SK-N-SH (cell line): ENCODE measurements around the gene ATP6AP1. TPM values are rescaled to one million over a fixed set of nuclear protein-coding genes. Genes with fewer than 3 reads are reported as not detected.

Experiments
- CTCF ChIA-PET: fragments of 300-600, 350-600 bp; formaldehyde crosslinking; extraction: SDS; loops from one replicate; lab custom pipeline; 2021; lab: Yijun Ruan, JAX
- POLR2A ChIA-PET: fragments of 350-600 bp; sonication (Branson Sonifier 250); formaldehyde crosslinking; extraction: SDS; loops from one replicate; lab custom pipeline; 2020; ENCODE audit warnings: antibody characterized with exemption, inconsistent platforms; lab: Yijun Ruan, JAX
- DNase-seq: peaks from one replicate; pipeline ENCODE4 v3.0.0; 2012
- H2AFZ ChIP-seq: fragments of 200-600 bp; sonication (generic); 2 replicates; pipeline ENCODE4 v1.8.1; 2016; ENCODE audit warnings: antibody characterized with exemption, mild to moderate bottlenecking, low read depth
- H3F3A ChIP-seq: fragments of 200-600 bp; sonication (generic); replicated peaks from 2 replicates; pipeline ENCODE3; 2016; ENCODE audit warnings: antibody characterized with exemption, mild to moderate bottlenecking; ENCODE audit not compliant: insufficient read depth
- H3K27ac ChIP-seq, 2 experiments: fragments of 200-500 bp in 1 of 2; fragments of 200-600 bp in 1 of 2; sonication (Bioruptor generic) in 1 of 2; sonication (generic), shearing (Covaris generic) in 1 of 2; 2 replicates each; pipeline versions ENCODE4 v1.5.1 to v1.6.1; 2014 to 2016; ENCODE audit warnings: low read depth in 2 of 2, inconsistent platforms in 1 of 2, low read length in 1 of 2, mild to moderate bottlenecking in 1 of 2, mixed read lengths in 1 of 2
- H3K27me3 ChIP-seq: fragments of 200-600 bp; sonication (generic), shearing (Covaris generic); 2 replicates; pipeline ENCODE4 v1.6.1; 2016; ENCODE audit warnings: mixed run types; ENCODE audit not compliant: insufficient read depth
- H3K36me3 ChIP-seq, 2 experiments: fragments of 200-500 bp in 1 of 2; fragments of 200-600 bp in 1 of 2; sonication (Bioruptor generic) in 1 of 2; sonication (generic) in 1 of 2; replicated peaks in 1 of 2; 2 replicates each; pipeline versions ENCODE3 to v1.5.1; 2014 to 2016; ENCODE audit warnings: low read length in 1 of 2, mild to moderate bottlenecking in 1 of 2; ENCODE audit not compliant: insufficient read depth in 2 of 2, control insufficient read depth in 1 of 2
- H3K4me1 ChIP-seq, 2 experiments: fragments of 200-500 bp in 1 of 2; fragments of 200-600 bp in 1 of 2; sonication (Bioruptor generic) in 1 of 2; sonication (generic), shearing (Covaris generic) in 1 of 2; 2 replicates each; pipeline versions ENCODE4 v1.5.1 to v1.6.1; 2014 to 2016; ENCODE audit warnings: low read depth in 1 of 2, low read length in 1 of 2, mixed run types in 1 of 2; ENCODE audit not compliant: insufficient read depth in 2 of 2, control insufficient read depth in 1 of 2
- H3K4me2 ChIP-seq: fragments of 200-600 bp; sonication (generic), shearing (Covaris generic); 2 replicates; pipeline ENCODE4 v1.6.1; 2017; ENCODE audit warnings: mixed run types
- H3K4me3 ChIP-seq, 2 experiments: fragments of 200-500 bp in 1 of 2; fragments of 200-600 bp in 1 of 2; sonication (Bioruptor generic) in 1 of 2; sonication (generic), shearing (Covaris generic) in 1 of 2; 2 replicates each; pipeline versions ENCODE4 v1.5.1 to v1.8.1; 2014 to 2016; ENCODE audit warnings: low read depth in 2 of 2, inconsistent platforms in 1 of 2, low read length in 1 of 2, mild to moderate bottlenecking in 1 of 2, mixed read lengths in 1 of 2, moderate library complexity in 1 of 2
- H3K79me2 ChIP-seq: fragments of 200-600 bp; sonication (generic); 2 replicates; pipeline ENCODE4 v1.8.1; 2017; ENCODE audit warnings: mild to moderate bottlenecking; ENCODE audit not compliant: insufficient read depth
- H3K9ac ChIP-seq: fragments of 200-600 bp; sonication (generic); 2 replicates; pipeline ENCODE4 v1.6.1; 2017; ENCODE audit warnings: mixed run types
- H3K9me2 ChIP-seq: fragments of 200-600 bp; sonication (generic); 2 replicates; pipeline ENCODE4 v1.6.1; 2017; ENCODE audit warnings: mixed run types
- H3K9me3 ChIP-seq: fragments of 200-600 bp; sonication (generic); 2 replicates; pipeline ENCODE4 v1.6.1; 2017; ENCODE audit warnings: mixed run types, mild to moderate bottlenecking, moderate library complexity
- H4K20me1 ChIP-seq: fragments of 200-600 bp; sonication (generic); 2 replicates; pipeline ENCODE4 v1.6.1; 2017; ENCODE audit warnings: mild to moderate bottlenecking, mixed run types; ENCODE audit not compliant: insufficient read depth
- CHD2 ChIP-seq: fragments of 150-350 bp; IDR thresholded peaks from 2 replicates; pipeline ENCODE4 v1.6.1; 2018; ENCODE audit warnings: low read length; ENCODE audit not compliant: partially characterized antibody
- ELF1 ChIP-seq: IDR thresholded peaks from 2 replicates; pipeline ENCODE4 v1.4.0; 2012
- FOSL2 ChIP-seq: IDR thresholded peaks from 2 replicates; pipeline ENCODE4 v1.4.0; 2012; ENCODE audit warnings: low read depth, mild to moderate bottlenecking, moderate library complexity, borderline replicate concordance
- GABPA ChIP-seq: IDR thresholded peaks from 2 replicates; pipeline ENCODE4 v1.4.0; 2012; ENCODE audit warnings: low read depth, mild to moderate bottlenecking
- NFIC ChIP-seq: IDR thresholded peaks from 2 replicates; pipeline ENCODE4 v1.4.0; 2012; ENCODE audit warnings: borderline replicate concordance
- NRF1 ChIP-seq: IDR thresholded peaks from 2 replicates; pipeline ENCODE4 v1.6.1; 2012; ENCODE audit warnings: low read depth, mild to moderate bottlenecking, low read length
- RAD21 ChIP-seq: IDR thresholded peaks from 2 replicates; pipeline ENCODE4 v1.6.1; 2012; ENCODE audit warnings: mild to moderate bottlenecking, low read length
- RCOR1 ChIP-seq: fragments of 150-350 bp; IDR thresholded peaks from 2 replicates; pipeline ENCODE4 v1.6.1; 2017; ENCODE audit warnings: antibody characterized with exemption, low read length
- SIN3A ChIP-seq: IDR thresholded peaks from 2 replicates; pipeline ENCODE4 v1.6.1; 2012; ENCODE audit warnings: low read depth, mild to moderate bottlenecking, low read length, moderate library complexity, borderline replicate concordance
- YY1 ChIP-seq: IDR thresholded peaks from 2 replicates; pipeline ENCODE4 v1.4.0; 2012; ENCODE audit warnings: low read depth, mild to moderate bottlenecking
- WGBS: methylation state at CpG from one replicate; pipeline ENCODE4 v1.1.6; 2017; ENCODE audit warnings: low lambda C conversion rate; 5-methylcytosine and 5-hydroxymethylcytosine counted together
- polyA plus RNA-seq, 3 experiments: library from polyadenylated mRNA; depleted of rRNA; stranded (reverse); fragments of >200 nt; gene quantifications; 2 replicates each; pipeline ENCODE4 v1.2.3, GENCODE V29; 2012
- TF ChIP-seq, protein P1 (sequence below): fragments of 150-350 bp; IDR thresholded peaks from 2 replicates; pipeline ENCODE4 v1.6.1; 2017; ENCODE audit warnings: antibody characterized with exemption, low read length, low read depth, borderline replicate concordance
- TF ChIP-seq, protein P2 (sequence below): IDR thresholded peaks from 2 replicates; pipeline ENCODE4 v1.4.0; 2012; ENCODE audit warnings: low read depth, borderline replicate concordance
- TF ChIP-seq, protein P3 (sequence below): fragments of 150-350 bp; IDR thresholded peaks from 2 replicates; pipeline ENCODE4 v1.6.1; 2016; ENCODE audit warnings: mild to moderate bottlenecking, low read depth, low read length

Gene ATP6AP1
- polyA plus RNA-seq, 1 of the 3 experiments (the other 2 are of a cell fraction): 102 TPM

DNA sequence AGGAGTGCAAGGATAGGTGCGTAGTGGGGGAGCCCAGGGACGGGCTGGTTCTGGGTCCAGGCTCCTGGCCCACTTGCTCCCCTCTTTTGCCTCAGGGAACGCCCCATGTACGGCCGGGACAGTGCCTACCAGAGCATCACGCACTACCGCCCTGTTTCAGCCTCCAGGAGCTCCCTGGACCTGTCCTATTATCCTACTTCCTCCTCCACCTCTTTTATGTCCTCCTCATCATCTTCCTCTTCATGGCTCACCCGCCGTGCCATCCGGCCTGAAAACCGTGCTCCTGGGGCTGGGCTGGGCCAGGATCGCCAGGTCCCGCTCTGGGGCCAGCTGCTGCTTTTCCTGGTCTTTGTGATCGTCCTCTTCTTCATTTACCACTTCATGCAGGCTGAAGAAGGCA lies 47.7 kb upstream of the ATP6AP1 start:
- 65% methylated on average over 14 of the region's 14 CpGs for WGBS
- Histone ChIP-seq H3K4me2 (peak overlapping the region; percentile 81), H3K36me3 (no peaks in the 10 kb centered on the region), H4K20me1 (no peaks in the 10 kb centered on the region), H3K27me3 (no peaks in the 10 kb centered on the region; the same call in 1 of the 2 replicates), H3K27ac (no peak overlapping the region; a peak in 2 of 4 replicates), H3K4me3 (peak overlapping the region; percentile 61 to 73; a peak in 3 of 4 replicates), H3K9me3 (no peaks in the 10 kb centered on the region), H2AFZ (no peak overlapping the region), H3F3A (peaks cover 10% of the 10 kb centered on the region), H3K9me2 (no peaks in the 10 kb centered on the region), H3K4me1 (peaks cover 0 to 17% of the 10 kb centered on the region in 2 experiments; a peak in 1 of 4 replicates), H3K9ac (peak overlapping the region; percentile 97; the same call in 1 of the 2 replicates), H3K79me2 (peaks cover 29% of the 10 kb centered on the region)
- no peak for DNase-seq
- POLR2A ChIA-PET: no interaction called here
- TF ChIP-seq NRF1: no peak
- TF ChIP-seq RAD21: no peak
- TF ChIP-seq GABPA: no peak
- TF ChIP-seq, protein P1, sequence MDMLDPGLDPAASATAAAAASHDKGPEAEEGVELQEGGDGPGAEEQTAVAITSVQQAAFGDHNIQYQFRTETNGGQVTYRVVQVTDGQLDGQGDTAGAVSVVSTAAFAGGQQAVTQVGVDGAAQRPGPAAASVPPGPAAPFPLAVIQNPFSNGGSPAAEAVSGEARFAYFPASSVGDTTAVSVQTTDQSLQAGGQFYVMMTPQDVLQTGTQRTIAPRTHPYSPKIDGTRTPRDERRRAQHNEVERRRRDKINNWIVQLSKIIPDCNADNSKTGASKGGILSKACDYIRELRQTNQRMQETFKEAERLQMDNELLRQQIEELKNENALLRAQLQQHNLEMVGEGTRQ: no peak
- TF ChIP-seq RCOR1: no peak
- TF ChIP-seq FOSL2: no peak
- CTCF ChIA-PET: no interaction called here

DNA sequence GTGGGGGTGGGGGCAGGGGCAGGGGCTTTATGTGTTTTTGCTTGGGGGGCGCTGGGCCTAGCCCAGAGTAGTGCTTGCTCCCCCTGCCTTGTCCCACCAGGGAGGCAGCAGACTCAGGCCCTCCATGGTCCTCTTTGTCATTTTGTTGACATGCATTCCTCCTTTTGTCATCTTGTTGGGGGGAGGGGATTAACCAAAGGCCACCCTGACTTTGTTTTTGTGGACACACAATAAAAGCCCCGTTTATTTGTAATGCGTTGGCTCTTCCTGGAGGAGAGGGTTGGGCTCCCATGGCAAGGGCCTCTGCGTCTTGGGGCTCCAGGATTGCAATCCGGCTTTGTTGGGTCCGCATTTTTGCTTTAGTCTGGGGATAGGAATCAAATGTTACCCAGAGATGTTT lies 47.2 kb upstream of the ATP6AP1 start:
- Histone ChIP-seq H3K79me2 (peaks cover 29% of the 10 kb centered on the region), H3K4me1 (peaks cover 0 to 17% of the 10 kb centered on the region in 2 experiments; a peak in 1 of 4 replicates), H3K27me3 (no peaks in the 10 kb centered on the region; the same call in 1 of the 2 replicates), H2AFZ (no peak overlapping the region), H3K9me3 (no peaks in the 10 kb centered on the region), H3K27ac (no peak overlapping the region), H3K9ac (no peak overlapping the region), H3K4me2 (no peak overlapping the region), H3K9me2 (no peaks in the 10 kb centered on the region), H4K20me1 (no peaks in the 10 kb centered on the region), H3F3A (peaks cover 10% of the 10 kb centered on the region), H3K4me3 (no peak overlapping the region), H3K36me3 (no peaks in the 10 kb centered on the region)
- no peak for DNase-seq
- POLR2A ChIA-PET: interaction anchor here (1.2 kb wide), 1 partner anchor 34 kb away, joined by 4 read pairs; no protein-coding TSS in a partner anchor
- 43% methylated on average over 6 of the region's 6 CpGs for WGBS
- TF ChIP-seq YY1 (no peak), SIN3A (no peak), CHD2 (no peak), ELF1 (no peak), GABPA (no peak), NFIC (no peak)
- TF ChIP-seq, protein P2, sequence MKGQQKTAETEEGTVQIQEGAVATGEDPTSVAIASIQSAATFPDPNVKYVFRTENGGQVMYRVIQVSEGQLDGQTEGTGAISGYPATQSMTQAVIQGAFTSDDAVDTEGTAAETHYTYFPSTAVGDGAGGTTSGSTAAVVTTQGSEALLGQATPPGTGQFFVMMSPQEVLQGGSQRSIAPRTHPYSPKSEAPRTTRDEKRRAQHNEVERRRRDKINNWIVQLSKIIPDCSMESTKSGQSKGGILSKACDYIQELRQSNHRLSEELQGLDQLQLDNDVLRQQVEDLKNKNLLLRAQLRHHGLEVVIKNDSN: no peak
- TF ChIP-seq, protein P3, sequence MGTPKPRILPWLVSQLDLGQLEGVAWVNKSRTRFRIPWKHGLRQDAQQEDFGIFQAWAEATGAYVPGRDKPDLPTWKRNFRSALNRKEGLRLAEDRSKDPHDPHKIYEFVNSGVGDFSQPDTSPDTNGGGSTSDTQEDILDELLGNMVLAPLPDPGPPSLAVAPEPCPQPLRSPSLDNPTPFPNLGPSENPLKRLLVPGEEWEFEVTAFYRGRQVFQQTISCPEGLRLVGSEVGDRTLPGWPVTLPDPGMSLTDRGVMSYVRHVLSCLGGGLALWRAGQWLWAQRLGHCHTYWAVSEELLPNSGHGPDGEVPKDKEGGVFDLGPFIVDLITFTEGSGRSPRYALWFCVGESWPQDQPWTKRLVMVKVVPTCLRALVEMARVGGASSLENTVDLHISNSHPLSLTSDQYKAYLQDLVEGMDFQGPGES: no peak
- CTCF ChIA-PET: no interaction called here
